ENCODE measurements around the gene MPZL2. TPM values are rescaled to one million over a fixed set of nuclear protein-coding genes. Genes with fewer than 3 reads are reported as not detected.

The MPZL2 gene
- polyA plus RNA-seq, 1 of the 3 experiments (the other 2 are of a cell fraction), result 6.2 TPM

GRCh38 chr11:118243161-118243560 lies 20.9 kb downstream of the MPZL2 start:
- POLR2A ChIA-PET, result no interaction called here
- no peaks in the 10 kb centered on the region for H3K36me3 ChIP-seq (replicated peaks in 1 of 2; ENCODE audit: control insufficient read depth in 1 of 2, insufficient read depth in 2 of 2, low read length in 1 of 2)
- no peaks in the 10 kb centered on the region for H3K79me2 ChIP-seq (ENCODE audit: insufficient read depth)
- WGBS (ENCODE audit: low lambda C conversion rate), result 5% methylated on average over 8 of the region's 8 CpGs
- H3K4me3 ChIP-seq (ENCODE audit: low read depth in 2 of 2, low read length in 1 of 2), result no peak overlapping the region
- H3K9ac ChIP-seq, result no peak overlapping the region
- no peaks in the 10 kb centered on the region for H3K9me3 ChIP-seq
- H3K4me2 ChIP-seq, result no peak overlapping the region
- peaks cover 13% of the 10 kb centered on the region; the same call in 1 of the 2 replicates for H3K27me3 ChIP-seq (ENCODE audit: insufficient read depth)
- no peak for DNase-seq
- no peaks in the 10 kb centered on the region for H3K9me2 ChIP-seq
- no peaks in the 10 kb centered on the region for H3K4me1 ChIP-seq (ENCODE audit: control insufficient read depth in 1 of 2, insufficient read depth in 2 of 2, low read depth in 1 of 2, low read length in 1 of 2)
- H3F3A ChIP-seq (replicated peaks; ENCODE audit: insufficient read depth), result no peaks in the 10 kb centered on the region
- no peak overlapping the region for H2AFZ ChIP-seq (ENCODE audit: low read depth)
- no peak for TF ChIP-seq FOXM1 (IDR thresholded peaks at IDR 0.05; ENCODE audit: low read depth)
- no peak for TF ChIP-seq CTCF (IDR thresholded peaks at IDR 0.05)
- TF ChIP-seq GATA2 (CRISPR knock-in tag; IDR thresholded peaks at IDR 0.05), result no peak
- H4K20me1 ChIP-seq (ENCODE audit: insufficient read depth), result no peaks in the 10 kb centered on the region
- no peak overlapping the region for H3K27ac ChIP-seq (ENCODE audit: low read depth in 2 of 2, low read length in 1 of 2)
- CTCF ChIA-PET, result interaction anchor here (1.0 kb wide), 1 partner anchor 45 kb away, joined by 3 read pairs; no protein-coding TSS in a partner anchor

- Histone ChIP-seq H3K9me3 (no peaks in the 10 kb centered on the region), H3K27me3 (ENCODE audit: insufficient read depth) (peaks cover 7% of the 10 kb centered on the region; the same call in 1 of the 2 replicates), H3K9me2 (no peaks in the 10 kb centered on the region), H2AFZ (ENCODE audit: low read depth) (no peak overlapping the region), H4K20me1 (ENCODE audit: insufficient read depth) (no peaks in the 10 kb centered on the region), H3K4me3 (ENCODE audit: low read depth in 2 of 2, low read length in 1 of 2) (no peak overlapping the region), H3K36me3 (replicated peaks in 1 of 2; ENCODE audit: control insufficient read depth in 1 of 2, insufficient read depth in 2 of 2, low read length in 1 of 2) (no peaks in the 10 kb centered on the region), H3F3A (replicated peaks; ENCODE audit: insufficient read depth) (no peaks in the 10 kb centered on the region), H3K4me1 (ENCODE audit: control insufficient read depth in 1 of 2, insufficient read depth in 2 of 2, low read depth in 1 of 2, low read length in 1 of 2) (no peaks in the 10 kb centered on the region), H3K27ac (ENCODE audit: low read depth in 2 of 2, low read length in 1 of 2) (no peak overlapping the region), H3K4me2 (no peak overlapping the region), H3K79me2 (ENCODE audit: insufficient read depth) (no peaks in the 10 kb centered on the region), H3K9ac (no peak overlapping the region)
- 8% methylated on average over 1 of the region's 1 CpG for WGBS (ENCODE audit: low lambda C conversion rate)
- POLR2A ChIA-PET, result no interaction called here
- CTCF ChIA-PET, result no interaction called here
- no peak for DNase-seq
- TF ChIP-seq RFX5 (IDR thresholded peaks at IDR 0.05; ENCODE audit: low read length), result no peak
- no peak for TF ChIP-seq GABPA (IDR thresholded peaks at IDR 0.05; ENCODE audit: low read depth)
- TF ChIP-seq PBX3 (IDR thresholded peaks at IDR 0.05), result no peak
Observed at GRCh38 chr11:118241764-118242098, 22.4 kb downstream of the MPZL2 start.

- ChIA-PET POLR2A (no interaction called here), CTCF (no interaction called here)
- no peaks in the 10 kb centered on the region for H3K9me3 ChIP-seq
- H3K4me2 ChIP-seq, result no peak overlapping the region
- TF ChIP-seq RCOR1 (IDR thresholded peaks at IDR 0.05; ENCODE audit: low read length) (no peak), YY1 (IDR thresholded peaks at IDR 0.05; ENCODE audit: low read depth) (no peak), ELF1 (IDR thresholded peaks at IDR 0.05) (no peak), TCF12 (IDR thresholded peaks at IDR 0.05) (no peak), SMC3 (IDR thresholded peaks at IDR 0.05; ENCODE audit: low read depth, low read length) (no peak), FOSL2 (IDR thresholded peaks at IDR 0.05; ENCODE audit: borderline replicate concordance, low read depth) (no peak), CHD2 (IDR thresholded peaks at IDR 0.05; ENCODE audit: low read length, partially characterized antibody) (no peak)
- no peaks in the 10 kb centered on the region for H3K9me2 ChIP-seq
- no peaks in the 10 kb centered on the region for H3K36me3 ChIP-seq (replicated peaks in 1 of 2; ENCODE audit: control insufficient read depth in 1 of 2, insufficient read depth in 2 of 2, low read length in 1 of 2)
- H3K27ac ChIP-seq (ENCODE audit: low read depth in 2 of 2, low read length in 1 of 2), result no peak overlapping the region
- no peaks in the 10 kb centered on the region for H4K20me1 ChIP-seq (ENCODE audit: insufficient read depth)
- H3K9ac ChIP-seq, result no peak overlapping the region
- H3F3A ChIP-seq (replicated peaks; ENCODE audit: insufficient read depth), result no peaks in the 10 kb centered on the region
- DNase-seq, result no peak
- H3K79me2 ChIP-seq (ENCODE audit: insufficient read depth), result no peaks in the 10 kb centered on the region
- 19% methylated on average over 9 of the region's 9 CpGs for WGBS (ENCODE audit: low lambda C conversion rate)
- H2AFZ ChIP-seq (ENCODE audit: low read depth), result no peak overlapping the region
- no peak overlapping the region for H3K4me3 ChIP-seq (ENCODE audit: low read depth in 2 of 2, low read length in 1 of 2)
- H3K27me3 ChIP-seq (ENCODE audit: insufficient read depth), result peaks cover 7% of the 10 kb centered on the region; the same call in 1 of the 2 replicates
- no peaks in the 10 kb centered on the region for H3K4me1 ChIP-seq (ENCODE audit: control insufficient read depth in 1 of 2, insufficient read depth in 2 of 2, low read depth in 1 of 2, low read length in 1 of 2)
Observed at GRCh38 chr11:118240999-118241763, 22.9 kb downstream of the MPZL2 start.

All from SK-N-SH (cell line).